ENCODE data around the gene ZNRF2.

Gene ZNRF2

GRCh38 chr7:30278849-30279652 lies 5.3 kb upstream of the ZNRF2 start:
- no peak for TF ChIP-seq CTCF (IDR thresholded peaks at IDR 0.05; ENCODE audit: control extremely low read depth, extremely low read depth, low read depth, missing control alignments)
- POLR2A ChIA-PET, result no interaction called here
- CTCF ChIA-PET, result interaction anchor here (1.0 to 8.5 kb wide), 16 partner anchors 11 to 285 kb away, joined by 3 to 52 read pairs (median 4); no protein-coding TSS in a partner anchor
- DNase-seq (ENCODE audit: extremely low spot score), result no peak

- CTCF ChIA-PET, result interaction anchor here (0.7 to 8.5 kb wide), 8 partner anchors 11 to 285 kb away, joined by 3 to 52 read pairs (median 4); no protein-coding TSS in a partner anchor
- no peak for DNase-seq (ENCODE audit: extremely low spot score)
- POLR2A ChIA-PET, result no interaction called here
- no peak for TF ChIP-seq CTCF (IDR thresholded peaks at IDR 0.05; ENCODE audit: control extremely low read depth, extremely low read depth, low read depth, missing control alignments)
These were observed 4.8 kb upstream of the ZNRF2 start for GRCh38 chr7:30279653-30279904.

- ChIA-PET CTCF (interaction anchor here (0.9 to 8.5 kb wide), 3 partner anchors 42 to 114 kb away, joined by 3 to 52 read pairs (median 4); no protein-coding TSS in a partner anchor), POLR2A (no interaction called here)
- no peak for DNase-seq (ENCODE audit: extremely low spot score)
- no peak for TF ChIP-seq CTCF (IDR thresholded peaks at IDR 0.05; ENCODE audit: control extremely low read depth, extremely low read depth, low read depth, missing control alignments)
These were observed 3.8 kb upstream of the ZNRF2 start for GRCh38 chr7:30280631-30281030.

GRCh38 chr7:30281263-30281662 lies 3.1 kb upstream of the ZNRF2 start:
- DNase-seq (ENCODE audit: extremely low spot score), result no peak
- no peak for TF ChIP-seq CTCF (IDR thresholded peaks at IDR 0.05; ENCODE audit: control extremely low read depth, extremely low read depth, low read depth, missing control alignments)
- ChIA-PET POLR2A (no interaction called here), CTCF (no interaction called here)

GRCh38 chr7:30281791-30282190 lies 2.6 kb upstream of the ZNRF2 start:
- ChIA-PET CTCF (no interaction called here), POLR2A (no interaction called here)
- no peak for TF ChIP-seq CTCF (IDR thresholded peaks at IDR 0.05; ENCODE audit: control extremely low read depth, extremely low read depth, low read depth, missing control alignments)
- DNase-seq (ENCODE audit: extremely low spot score), result no peak

GRCh38 chr7:30282735-30283134 lies 1.7 kb upstream of the ZNRF2 start:
- no peak for TF ChIP-seq CTCF (IDR thresholded peaks at IDR 0.05; ENCODE audit: control extremely low read depth, extremely low read depth, low read depth, missing control alignments)
- DNase-seq (ENCODE audit: extremely low spot score), result no peak
- ChIA-PET CTCF (interaction anchor here (1.3 kb wide), 1 partner anchor 253 kb away, joined by 3 read pairs; no protein-coding TSS in a partner anchor), POLR2A (no interaction called here)

All from GM10248 (cell line).